GM18502 (cell line): ENCODE results near the gene LOXL4.

ENCODE experiments used
- ATAC-seq: cut with Tn5 transposase; IDR thresholded peaks from one replicate; pipeline ENCODE4 v1.9.1; 2021; ENCODE audit warnings: mild to moderate bottlenecking; ENCODE audit not compliant: unreplicated experiment, poor library complexity

Gene LOXL4

GRCh38 chr10:98265403-98266378 is 2.3 kb downstream of the LOXL4 start:
- no peak for ATAC-seq

- no peak for ATAC-seq
Measured at GRCh38 chr10:98264378-98265065, 3.5 kb downstream of the LOXL4 start.

- ATAC-seq, result no peak
Measured at GRCh38 chr10:98263088-98263487, 4.9 kb downstream of the LOXL4 start.

- ATAC-seq, result no peak
Measured at GRCh38 chr10:98262571-98262970, 5.4 kb downstream of the LOXL4 start.

GRCh38 chr10:98261436-98262277 is 6.3 kb downstream of the LOXL4 start:
- no peak for ATAC-seq

GRCh38 chr10:98260752-98261151 is 7.2 kb downstream of the LOXL4 start:
- no peak for ATAC-seq

- no peak for ATAC-seq
Measured at GRCh38 chr10:98260350-98260749, 7.6 kb downstream of the LOXL4 start.

- no peak for ATAC-seq
Measured at GRCh38 chr10:98259606-98260315, 8.2 kb downstream of the LOXL4 start.

- ATAC-seq, result no peak
Measured at GRCh38 chr10:98258683-98259454, 9.1 kb downstream of the LOXL4 start.

- ATAC-seq, result no peak
Measured at GRCh38 chr10:98257961-98258360, 10.0 kb downstream of the LOXL4 start.

- ATAC-seq, result no peak
Measured at GRCh38 chr10:98257198-98257597, 10.8 kb downstream of the LOXL4 start.

GRCh38 chr10:98256692-98257091 is 11.3 kb downstream of the LOXL4 start:
- ATAC-seq, result no peak

GRCh38 chr10:98255146-98255877 is 12.7 kb downstream of the LOXL4 start:
- ATAC-seq, result no peak

GRCh38 chr10:98254234-98254974 is 13.6 kb downstream of the LOXL4 start:
- ATAC-seq, result no peak

- ATAC-seq, result no peak
Measured at GRCh38 chr10:98253499-98253898, 14.5 kb downstream of the LOXL4 start.

GRCh38 chr10:98252464-98252863 is 15.5 kb downstream of the LOXL4 start:
- no peak for ATAC-seq

- no peak for ATAC-seq
Measured at GRCh38 chr10:98251399-98251798, 16.6 kb downstream of the LOXL4 start.

- no peak for ATAC-seq
Measured at GRCh38 chr10:98249134-98249533, 18.9 kb downstream of the LOXL4 start.
